Neuronal stem cell (in vitro differentiated cells): ENCODE results near the gene NHLRC4.

Experiments
- DNase-seq: peaks from one replicate; pipeline ENCODE4 v3.0.0-alpha.2; 2013; ENCODE audit warnings: low spot score
- H2AFZ ChIP-seq: one replicate; pipeline ENCODE4 v1.6.1; 2013; ENCODE audit warnings: mild to moderate bottlenecking, low read length, inconsistent platforms
- H2AK5ac ChIP-seq: 2 replicates; pipeline ENCODE4 v1.6.1; 2013; ENCODE audit warnings: low read depth, mild to moderate bottlenecking, inconsistent platforms, low read length, moderate library complexity, mixed read lengths
- H2BK120ac ChIP-seq: 2 replicates; pipeline ENCODE4 v1.6.1; 2013; ENCODE audit warnings: low read depth, mild to moderate bottlenecking, inconsistent platforms, low read length, moderate library complexity, mixed read lengths
- H2BK12ac ChIP-seq: one replicate; pipeline ENCODE4 v1.6.1; 2013; ENCODE audit warnings: low read length, inconsistent platforms
- H2BK15ac ChIP-seq: 2 replicates; pipeline ENCODE4 v1.6.1; 2013; ENCODE audit warnings: mild to moderate bottlenecking, low read length, inconsistent platforms, mixed read lengths
- H2BK5ac ChIP-seq: one replicate; pipeline ENCODE4 v1.6.1; 2013; ENCODE audit warnings: inconsistent platforms, mild to moderate bottlenecking, low read length, moderate library complexity
- H3K14ac ChIP-seq: one replicate; pipeline ENCODE4 v1.6.1; 2013; ENCODE audit warnings: low read length, inconsistent platforms
- H3K18ac ChIP-seq: 2 replicates; pipeline ENCODE4 v1.6.1; 2013; ENCODE audit warnings: low read length, inconsistent platforms
- H3K23ac ChIP-seq: 2 replicates; pipeline ENCODE4 v1.6.1; 2013; ENCODE audit warnings: low read depth, mild to moderate bottlenecking, mixed read lengths, low read length, inconsistent platforms; ENCODE audit not compliant: poor library complexity
- H3K27ac ChIP-seq: replicated peaks from 3 replicates; pipeline ENCODE4 v1.5.1; 2013; ENCODE audit warnings: low read length, inconsistent platforms
- H3K27me3 ChIP-seq, 3 experiments: 2 replicates each; pipeline ENCODE4 v1.6.1; 2013; ENCODE audit warnings: low read length in 3 of 3, mild to moderate bottlenecking in 2 of 3, inconsistent platforms in 1 of 3, low read depth in 1 of 3, mixed read lengths in 1 of 3, moderate library complexity in 1 of 3; ENCODE audit not compliant: control insufficient read depth in 3 of 3, insufficient read depth in 3 of 3
- H3K36me3 ChIP-seq, 2 donors: replicated peaks in 1 of 2; 2 replicates each; pipeline ENCODE4 v1.6.1; 2013; ENCODE audit warnings: low read length in 2 of 2; ENCODE audit not compliant: control insufficient read depth in 2 of 2, insufficient read depth in 2 of 2
- H3K4ac ChIP-seq: 2 replicates; pipeline ENCODE4 v1.6.1; 2013; ENCODE audit warnings: inconsistent platforms, mild to moderate bottlenecking, low read length, moderate library complexity
- H3K4me1 ChIP-seq, 2 donors: 1 replicate in 1 of 2; 2 replicates in 1 of 2; pipeline ENCODE4 v1.6.1; 2013; ENCODE audit warnings: low read length in 2 of 2, low read depth in 1 of 2; ENCODE audit not compliant: control insufficient read depth in 2 of 2, insufficient read depth in 1 of 2
- H3K4me2 ChIP-seq: one replicate; pipeline ENCODE4 v1.6.1; 2013; ENCODE audit warnings: mild to moderate bottlenecking, low read length, inconsistent platforms; ENCODE audit not compliant: insufficient read depth, poor library complexity, severe bottlenecking
- H3K4me3 ChIP-seq, 2 donors: 2 replicates each; pipeline ENCODE4 v1.5.1; 2013; ENCODE audit warnings: low read length in 2 of 2, mild to moderate bottlenecking in 2 of 2, inconsistent platforms in 1 of 2, moderate library complexity in 1 of 2
- H3K79me1 ChIP-seq: one replicate; pipeline ENCODE4 v1.6.1; 2013; ENCODE audit warnings: low read depth, mild to moderate bottlenecking, inconsistent platforms, low read length, moderate library complexity
- H3K9ac ChIP-seq: one replicate; pipeline ENCODE4 v1.6.1; 2013; ENCODE audit warnings: mild to moderate bottlenecking, low read depth, low read length, inconsistent platforms; ENCODE audit not compliant: poor library complexity
- H3K9me3 ChIP-seq, 2 donors: replicated peaks in 1 of 2; 2 replicates each; pipeline versions ENCODE3 to v1.6.1; 2013; ENCODE audit warnings: low read length in 2 of 2, mild to moderate bottlenecking in 2 of 2, inconsistent platforms in 1 of 2, low read depth in 1 of 2, mixed read lengths in 1 of 2, moderate library complexity in 1 of 2; ENCODE audit not compliant: control insufficient read depth in 2 of 2, insufficient read depth in 1 of 2
- H4K8ac ChIP-seq: one replicate; pipeline ENCODE4 v1.6.1; 2013; ENCODE audit warnings: low read depth, mild to moderate bottlenecking, inconsistent platforms, low read length, moderate library complexity
- H4K91ac ChIP-seq: one replicate; pipeline ENCODE4 v1.6.1; 2013; ENCODE audit warnings: low read length, low read depth, mild to moderate bottlenecking, inconsistent platforms; ENCODE audit not compliant: poor library complexity
- WGBS, 2 donors: extraction: QIAGEN DNeasy Blood & Tissue Kit; methylation state at CpG; one replicate each; pipeline ENCODE4 v1.1.7; 2013; ENCODE audit warnings: missing lambda C conversion rate in 2 of 2, mixed read lengths in 1 of 2; ENCODE audit not compliant: insufficient read length in 2 of 2, insufficient replicate concordance in 1 of 2; ENCODE audit errors: extremely low coverage in 2 of 2; 5-methylcytosine and 5-hydroxymethylcytosine counted together

NHLRC4 gene

DNA sequence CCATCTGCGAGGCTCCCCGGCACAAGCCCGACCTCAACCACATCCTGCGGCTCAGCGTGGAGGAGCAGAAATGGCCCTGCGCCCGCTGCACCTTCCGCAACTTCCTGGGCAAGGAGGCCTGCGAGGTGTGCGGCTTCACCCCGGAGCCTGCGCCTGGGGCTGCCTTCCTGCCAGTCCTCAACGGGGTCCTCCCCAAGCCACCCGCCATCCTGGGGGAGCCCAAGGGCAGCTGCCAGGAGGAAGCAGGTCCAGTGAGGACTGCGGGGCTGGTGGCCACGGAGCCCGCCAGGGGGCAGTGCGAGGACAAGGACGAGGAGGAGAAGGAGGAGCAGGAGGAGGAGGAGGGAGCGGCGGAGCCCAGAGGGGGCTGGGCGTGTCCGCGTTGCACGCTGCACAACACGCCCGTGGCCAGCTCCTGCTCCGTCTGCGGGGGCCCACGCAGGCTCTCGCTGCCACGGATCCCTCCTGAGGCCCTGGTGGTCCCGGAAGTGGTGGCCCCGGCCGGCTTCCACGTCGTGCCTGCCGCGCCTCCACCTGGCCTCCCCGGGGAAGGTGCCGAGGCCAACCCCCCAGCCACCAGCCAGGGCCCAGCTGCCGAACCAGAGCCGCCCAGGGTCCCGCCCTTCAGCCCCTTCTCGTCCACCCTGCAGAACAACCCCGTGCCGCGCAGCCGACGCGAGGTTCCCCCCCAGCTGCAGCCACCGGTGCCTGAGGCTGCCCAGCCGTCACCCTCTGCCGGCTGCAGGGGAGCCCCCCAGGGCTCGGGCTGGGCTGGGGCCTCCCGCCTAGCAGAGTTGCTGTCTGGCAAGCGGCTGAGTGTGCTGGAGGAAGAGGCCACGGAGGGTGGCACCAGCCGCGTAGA, 19.7 kb upstream of the NHLRC4 start:
- Histone ChIP-seq H4K8ac (no peak overlapping the region), H2BK5ac (peak overlapping the region; percentile 13), H2BK15ac (peak overlapping the region; percentile 55), H3K27ac (no peak overlapping the region), H3K18ac (peak overlapping the region; percentile 13), H3K4me3 (no peak overlapping the region), H3K9ac (peak overlapping the region; percentile 30), H3K36me3 (peaks cover 2 to 20% of the 10 kb centered on the region in 2 donors), H3K23ac (peak overlapping the region; percentile 80), H3K79me1 (peaks cover 21% of the 10 kb centered on the region), H4K91ac (no peak overlapping the region), H2BK120ac (no peak overlapping the region), H3K27me3 (no peaks in the 10 kb centered on the region), H3K4ac (no peak overlapping the region), H2AK5ac (no peak overlapping the region), H3K4me1 (no peaks in the 10 kb centered on the region), H3K9me3 (no peaks in the 10 kb centered on the region), H2AFZ (no peak overlapping the region), H3K14ac (no peak overlapping the region), H2BK12ac (no peak overlapping the region), H3K4me2 (no peak overlapping the region)
- WGBS, 2 donors, result no CpG with 5 or more reads among the region's 60 CpGs
- DNase-seq, result no peak

DNA sequence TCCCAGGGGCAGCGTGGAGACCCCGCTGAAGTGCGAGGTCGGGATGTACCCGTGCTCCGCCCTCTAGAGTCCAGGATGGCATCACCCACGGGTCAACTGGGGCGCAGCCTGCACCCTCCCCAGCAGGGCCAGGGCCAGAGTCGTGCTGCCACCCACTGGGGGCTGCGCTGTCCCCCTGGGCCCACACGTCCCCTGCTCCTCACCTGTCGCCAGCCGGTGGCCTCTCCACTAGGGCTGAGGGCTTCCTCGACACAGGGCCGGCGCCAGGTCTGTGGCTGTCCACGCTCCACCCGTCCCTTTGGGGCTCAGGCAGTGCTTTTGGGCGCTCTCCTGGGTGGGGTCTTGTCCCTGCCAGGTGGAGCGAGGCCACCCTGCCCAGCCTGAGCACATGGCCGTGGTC, 18.2 kb upstream of the NHLRC4 start:
- H3K36me3 ChIP-seq, result peaks cover 3 to 24% of the 10 kb centered on the region in 2 donors
- no peak overlapping the region for H3K4me2 ChIP-seq
- peaks cover 18% of the 10 kb centered on the region for H3K79me1 ChIP-seq
- H4K8ac ChIP-seq, result peak overlapping the region; percentile 19
- no peaks in the 10 kb centered on the region for H3K9me3 ChIP-seq
- H2BK12ac ChIP-seq, result no peak overlapping the region
- no peak overlapping the region for H2AK5ac ChIP-seq
- peak overlapping the region; percentile 89 for H3K23ac ChIP-seq
- DNase-seq, result no peak
- no peak overlapping the region for H2AFZ ChIP-seq
- peak overlapping the region; percentile 44 for H3K9ac ChIP-seq
- no peaks in the 10 kb centered on the region for H3K4me1 ChIP-seq
- H3K27ac ChIP-seq, result no peak overlapping the region
- no peak overlapping the region for H2BK120ac ChIP-seq
- no peak overlapping the region for H3K18ac ChIP-seq
- no peak overlapping the region for H2BK5ac ChIP-seq
- H3K27me3 ChIP-seq, result no peaks in the 10 kb centered on the region
- no peak overlapping the region for H3K14ac ChIP-seq
- no peak overlapping the region for H3K4ac ChIP-seq
- H3K4me3 ChIP-seq, result peak overlapping the region in 1 of 2 donors; percentile 56
- H4K91ac ChIP-seq, result no peak overlapping the region
- WGBS, 2 donors, result no CpG with 5 or more reads among the region's 21 CpGs
- no peak overlapping the region for H2BK15ac ChIP-seq

DNA sequence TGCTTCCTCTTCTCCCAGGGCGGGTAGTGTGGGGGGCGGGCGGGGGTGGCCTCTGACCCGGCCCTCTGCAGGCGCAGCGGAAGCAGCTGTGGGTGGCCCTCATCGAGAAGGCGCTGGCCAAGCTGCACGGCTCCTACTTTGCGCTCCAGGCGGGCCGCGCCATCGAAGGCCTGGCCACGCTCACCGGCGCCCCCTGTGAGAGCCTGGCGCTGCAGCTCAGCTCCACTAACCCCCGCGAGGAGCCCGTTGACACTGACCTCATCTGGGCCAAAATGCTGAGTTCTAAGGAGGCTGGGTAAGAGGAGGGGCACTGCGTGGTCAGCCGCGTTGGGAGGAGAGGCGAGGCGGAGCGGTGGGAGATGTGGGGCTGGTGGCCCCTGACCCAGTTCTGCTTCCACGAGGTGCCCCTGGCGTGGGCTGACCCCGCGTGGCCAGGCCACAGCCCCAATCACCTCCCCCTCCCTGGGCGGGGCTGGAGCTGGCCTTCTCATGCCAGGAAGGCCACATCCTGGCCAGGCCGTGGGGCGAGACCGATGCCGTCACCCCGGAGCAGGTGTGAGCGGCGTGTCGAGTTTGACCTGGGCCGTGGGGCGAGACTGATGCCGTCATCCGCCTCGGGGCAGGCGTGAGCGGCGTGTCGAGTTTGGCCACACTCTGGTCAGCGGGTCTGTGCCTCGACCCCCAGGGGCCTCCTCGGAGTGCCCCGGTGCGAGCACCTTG, 17.1 kb upstream of the NHLRC4 start:
- H2BK15ac ChIP-seq, result no peak overlapping the region
- peak overlapping the region; percentile 65 for H4K8ac ChIP-seq
- peaks cover 0 to 3% of the 10 kb centered on the region in 2 donors for H3K4me1 ChIP-seq
- H3K23ac ChIP-seq, result peak overlapping the region; percentile 43
- H3K79me1 ChIP-seq, result peaks cover 15% of the 10 kb centered on the region
- no peak overlapping the region for H3K4me3 ChIP-seq
- H3K36me3 ChIP-seq, result peaks cover 3 to 24% of the 10 kb centered on the region in 2 donors
- no peak overlapping the region for H3K9ac ChIP-seq
- no peak overlapping the region for H3K18ac ChIP-seq
- H2AFZ ChIP-seq, result no peak overlapping the region
- H3K27ac ChIP-seq, result no peak overlapping the region
- no peak overlapping the region for H2BK12ac ChIP-seq
- H3K14ac ChIP-seq, result peak overlapping the region; percentile 8
- H3K4ac ChIP-seq, result no peak overlapping the region
- H3K4me2 ChIP-seq, result no peak overlapping the region
- no peaks in the 10 kb centered on the region for H3K27me3 ChIP-seq
- peak overlapping the region; percentile 53 for H2BK5ac ChIP-seq
- H2AK5ac ChIP-seq, result no peak overlapping the region
- no peak for DNase-seq
- WGBS, 2 donors, result no CpG with 5 or more reads among the region's 54 CpGs
- H4K91ac ChIP-seq, result peak overlapping the region; percentile 30
- no peaks in the 10 kb centered on the region for H3K9me3 ChIP-seq
- no peak overlapping the region for H2BK120ac ChIP-seq

- Histone ChIP-seq H2AK5ac (no peak overlapping the region), H3K79me1 (peaks cover 15% of the 10 kb centered on the region), H2BK15ac (no peak overlapping the region), H3K4me1 (peaks cover 0 to 3% of the 10 kb centered on the region in 2 donors), H3K9me3 (no peaks in the 10 kb centered on the region), H3K23ac (peak overlapping the region; percentile 20), H2AFZ (no peak overlapping the region), H3K36me3 (peaks cover 3 to 24% of the 10 kb centered on the region in 2 donors), H3K4me2 (no peak overlapping the region), H2BK120ac (no peak overlapping the region), H3K27me3 (no peaks in the 10 kb centered on the region), H3K18ac (no peak overlapping the region), H3K4ac (no peak overlapping the region), H3K9ac (no peak overlapping the region), H3K14ac (no peak overlapping the region), H4K8ac (no peak overlapping the region), H2BK5ac (no peak overlapping the region), H2BK12ac (no peak overlapping the region), H4K91ac (no peak overlapping the region), H3K27ac (no peak overlapping the region), H3K4me3 (no peak overlapping the region)
- no CpG with 5 or more reads among the region's 28 CpGs for WGBS, 2 donors
- no peak for DNase-seq
Observed at GRCh38 chr16:551210-551609, 15.6 kb upstream of the NHLRC4 start.
